Measurements from ENCODE around the gene CLASP2. TPM values are rescaled to one million over a fixed set of nuclear protein-coding genes. Genes with fewer than 3 reads are reported as not detected.

The CLASP2 gene
- polyA plus RNA-seq, 1 experiment: 27.4 TPM

- H3K27me3 ChIP-seq (ENCODE audit: control insufficient read depth, insufficient read depth, low read length): no peaks in the 10 kb centered on the region
- no peak for DNase-seq (ENCODE audit: low read depth, low spot score)
- H3K9me3 ChIP-seq (ENCODE audit: control insufficient read depth, insufficient read depth, low read length): no peaks in the 10 kb centered on the region
- CTCF ChIA-PET: interaction anchor here (3.5 kb wide), 1 partner anchor 201 kb away, joined by 12 read pairs; no protein-coding TSS in a partner anchor
- H3K27ac ChIP-seq (ENCODE audit: low read depth, low read length): no peak overlapping the region
- TF ChIP-seq CTCF (IDR thresholded peaks at IDR 0.05; ENCODE audit: low read depth, low read length): no peak
- POLR2A ChIA-PET: no interaction called here
- H3K4me3 ChIP-seq (ENCODE audit: low read depth, low read length): no peak overlapping the region
These were observed 131.7 kb downstream of the CLASP2 start for GRCh38 chr3:33586402-33586801.

GRCh38 chr3:33582234-33582633, 135.8 kb downstream of the CLASP2 start:
- no peaks in the 10 kb centered on the region for H3K27me3 ChIP-seq (ENCODE audit: control insufficient read depth, insufficient read depth, low read length)
- no peak overlapping the region for H3K4me3 ChIP-seq (ENCODE audit: low read depth, low read length)
- no peak for TF ChIP-seq CTCF (IDR thresholded peaks at IDR 0.05; ENCODE audit: low read depth, low read length)
- no peak for DNase-seq (ENCODE audit: low read depth, low spot score)
- no peaks in the 10 kb centered on the region for H3K9me3 ChIP-seq (ENCODE audit: control insufficient read depth, insufficient read depth, low read length)
- no peak overlapping the region for H3K27ac ChIP-seq (ENCODE audit: low read depth, low read length)
- ChIA-PET POLR2A (no interaction called here), CTCF (no interaction called here)

GRCh38 chr3:33581666-33582065, 136.4 kb downstream of the CLASP2 start:
- no peak overlapping the region for H3K4me3 ChIP-seq (ENCODE audit: low read depth, low read length)
- H3K9me3 ChIP-seq (ENCODE audit: control insufficient read depth, insufficient read depth, low read length): no peaks in the 10 kb centered on the region
- H3K27me3 ChIP-seq (ENCODE audit: control insufficient read depth, insufficient read depth, low read length): no peaks in the 10 kb centered on the region
- no peak overlapping the region for H3K27ac ChIP-seq (ENCODE audit: low read depth, low read length)
- no peak for TF ChIP-seq CTCF (IDR thresholded peaks at IDR 0.05; ENCODE audit: low read depth, low read length)
- DNase-seq (ENCODE audit: low read depth, low spot score): no peak
- POLR2A ChIA-PET: no interaction called here
- CTCF ChIA-PET: no interaction called here

- Histone ChIP-seq H3K4me3 (ENCODE audit: low read depth, low read length) (no peak overlapping the region), H3K27me3 (ENCODE audit: control insufficient read depth, insufficient read depth, low read length) (no peaks in the 10 kb centered on the region), H3K27ac (ENCODE audit: low read depth, low read length) (no peak overlapping the region), H3K9me3 (ENCODE audit: control insufficient read depth, insufficient read depth, low read length) (no peaks in the 10 kb centered on the region)
- no peak for DNase-seq (ENCODE audit: low read depth, low spot score)
- ChIA-PET POLR2A (no interaction called here), CTCF (no interaction called here)
- no peak for TF ChIP-seq CTCF (IDR thresholded peaks at IDR 0.05; ENCODE audit: low read depth, low read length)
These were observed 138.2 kb downstream of the CLASP2 start for GRCh38 chr3:33579840-33580239.

GRCh38 chr3:33579178-33579510, 138.9 kb downstream of the CLASP2 start:
- DNase-seq (ENCODE audit: low read depth, low spot score): no peak
- no peak overlapping the region for H3K4me3 ChIP-seq (ENCODE audit: low read depth, low read length)
- no peak for TF ChIP-seq CTCF (IDR thresholded peaks at IDR 0.05; ENCODE audit: low read depth, low read length)
- no peaks in the 10 kb centered on the region for H3K27me3 ChIP-seq (ENCODE audit: control insufficient read depth, insufficient read depth, low read length)
- no peak overlapping the region for H3K27ac ChIP-seq (ENCODE audit: low read depth, low read length)
- ChIA-PET CTCF (no interaction called here), POLR2A (no interaction called here)
- H3K9me3 ChIP-seq (ENCODE audit: control insufficient read depth, insufficient read depth, low read length): no peaks in the 10 kb centered on the region
